Measurements from ENCODE around the gene HGS. TPM values are rescaled to one million over a fixed set of nuclear protein-coding genes. Genes with fewer than 3 reads are reported as not detected.

HGS gene
- total and polyA plus RNA-seq, 3 experiments from 2014 or later: 36.7 to 135 (median 122) TPM

GRCh38 chr17:81682565-81683207, 1.1 kb upstream of the HGS start:
- Mint-ChIP-seq H3K4me3 (peak overlapping the region; percentile 92 to 99 (median 97)), H3K27me3 (peaks cover 0 to 3% of the 10 kb centered on the region in 2 donors), H3K27ac (peak overlapping the region; percentile 17 to 86 (median 76)), H3K9me3 (no peaks in the 10 kb centered on the region), H3K4me1 (peaks cover 25 to 44% (median 28%) of the 10 kb centered on the region in 3 donors), H3K36me3 (peaks cover 0 to 46% (median 4%) of the 10 kb centered on the region in 3 donors)
- ChIA-PET CTCF (interaction anchor here (1.7 kb wide), 1 partner anchor 11 kb away, joined by 4 read pairs; no protein-coding TSS in a partner anchor), POLR2A (interaction anchor here (0.5 to 3.9 kb wide), 9 partner anchors 8 to 1845 kb away, joined by 3 to 38 read pairs (median 4); partner anchors contain the start of genes MRPL12 and SLC25A10)
- no peaks in the 10 kb centered on the region for H3K9me3 ChIP-seq (ENCODE audit: low read length)
- H3K27me3 ChIP-seq (ENCODE audit: insufficient read depth, low read length, poor library complexity, severe bottlenecking): no peaks in the 10 kb centered on the region
- DNase-seq: no peak
- peaks cover 28% of the 10 kb centered on the region for H3K4me1 ChIP-seq (ENCODE audit: insufficient read depth, low read length)
- H3K36me3 ChIP-seq (ENCODE audit: insufficient read depth, low read length): peaks cover 18% of the 10 kb centered on the region
- peak overlapping the region; percentile 58 for H3K27ac ChIP-seq (ENCODE audit: low read depth, low read length)
- peak overlapping the region; percentile 95 for H3K4me3 ChIP-seq (ENCODE audit: low read length)

GRCh38 chr17:81683208-81683583, 615 bp upstream of the HGS start:
- peak overlapping the region in 7 of 8 donors; percentile 63 to 99 (median 80) for H3K27ac Mint-ChIP-seq
- H3K4me3 Mint-ChIP-seq: peak overlapping the region; percentile 92 to 99 (median 97)
- no peaks in the 10 kb centered on the region for H3K9me3 Mint-ChIP-seq
- peaks cover 0 to 3% of the 10 kb centered on the region in 2 donors for H3K27me3 Mint-ChIP-seq
- H3K27ac ChIP-seq (ENCODE audit: low read depth, low read length): peak overlapping the region; percentile 58
- no peaks in the 10 kb centered on the region for H3K9me3 ChIP-seq (ENCODE audit: low read length)
- ChIA-PET POLR2A (interaction anchor here (0.5 to 3.9 kb wide), 17 partner anchors 8 to 1845 kb away, joined by 3 to 38 read pairs (median 4); partner anchors contain the start of genes CCDC137, FN3KRP, MCRIP1 and MRPL12), CTCF (interaction anchor here (1.0 to 2.9 kb wide), 3 partner anchors 10 to 171 kb away, joined by 3 to 12 read pairs (median 4); partner anchors contain the start of gene MRPL12)
- no peaks in the 10 kb centered on the region for H3K27me3 ChIP-seq (ENCODE audit: insufficient read depth, low read length, poor library complexity, severe bottlenecking)
- H3K4me1 Mint-ChIP-seq: peaks cover 25 to 44% (median 28%) of the 10 kb centered on the region in 3 donors
- peaks cover 28% of the 10 kb centered on the region for H3K4me1 ChIP-seq (ENCODE audit: insufficient read depth, low read length)
- DNase-seq: no peak
- H3K36me3 ChIP-seq (ENCODE audit: insufficient read depth, low read length): peaks cover 18% of the 10 kb centered on the region
- peak overlapping the region; percentile 95 for H3K4me3 ChIP-seq (ENCODE audit: low read length)
- H3K36me3 Mint-ChIP-seq: peaks cover 0 to 49% (median 4%) of the 10 kb centered on the region in 3 donors

- H3K27ac ChIP-seq (ENCODE audit: low read depth, low read length): peak overlapping the region; percentile 79
- peaks cover 28% of the 10 kb centered on the region for H3K4me1 ChIP-seq (ENCODE audit: insufficient read depth, low read length)
- ChIA-PET POLR2A (interaction anchor here (0.6 to 3.9 kb wide), 10 partner anchors 16 to 389 kb away, joined by 3 to 38 read pairs (median 5); partner anchors contain the start of genes MCRIP1, MRPL12, P4HB and SLC25A10), CTCF (interaction anchor here (0.7 to 2.9 kb wide), 2 partner anchors 17 to 19 kb away, joined by 3 to 12 read pairs; partner anchors contain the start of gene MRPL12)
- H3K27me3 ChIP-seq (ENCODE audit: insufficient read depth, low read length, poor library complexity, severe bottlenecking): no peaks in the 10 kb centered on the region
- H3K36me3 Mint-ChIP-seq: peaks cover 0 to 59% (median 7%) of the 10 kb centered on the region in 3 donors
- H3K36me3 ChIP-seq (ENCODE audit: insufficient read depth, low read length): peaks cover 24% of the 10 kb centered on the region
- H3K4me3 Mint-ChIP-seq: peak overlapping the region; percentile 80 to 90 (median 83)
- no peaks in the 10 kb centered on the region for H3K9me3 Mint-ChIP-seq
- no peaks in the 10 kb centered on the region for H3K9me3 ChIP-seq (ENCODE audit: low read length)
- H3K4me3 ChIP-seq (ENCODE audit: low read length): peak overlapping the region; percentile 95
- DNase-seq: no peak
- peaks cover 0 to 3% of the 10 kb centered on the region in 2 donors for H3K27me3 Mint-ChIP-seq
- H3K4me1 Mint-ChIP-seq: peaks cover 27 to 49% (median 28%) of the 10 kb centered on the region in 3 donors
- peak overlapping the region; percentile 60 to 90 (median 78) for H3K27ac Mint-ChIP-seq
Measured at GRCh38 chr17:81684442-81684911, 666 bp downstream of the HGS start.

GRCh38 chr17:81685108-81685507, 1.3 kb downstream of the HGS start:
- Mint-ChIP-seq H3K27me3 (peaks cover 0 to 3% of the 10 kb centered on the region in 2 donors), H3K36me3 (peaks cover 0 to 61% (median 10%) of the 10 kb centered on the region in 3 donors), H3K27ac (peak overlapping the region in 6 of 8 donors; percentile 24 to 88 (median 68)), H3K4me1 (peaks cover 27 to 49% (median 28%) of the 10 kb centered on the region in 3 donors), H3K9me3 (no peaks in the 10 kb centered on the region), H3K4me3 (peak overlapping the region; percentile 80 to 90 (median 83))
- H3K36me3 ChIP-seq (ENCODE audit: insufficient read depth, low read length): peaks cover 24% of the 10 kb centered on the region
- no peaks in the 10 kb centered on the region for H3K9me3 ChIP-seq (ENCODE audit: low read length)
- ChIA-PET POLR2A (interaction anchor here (0.6 to 3.9 kb wide), 3 partner anchors 17 to 26 kb away, joined by 5 to 38 read pairs (median 5); partner anchors contain the start of gene MRPL12), CTCF (interaction anchor here (2.9 kb wide), 1 partner anchor 18 kb away, joined by 12 read pairs; the partner anchor contains the start of gene MRPL12)
- H3K27me3 ChIP-seq (ENCODE audit: insufficient read depth, low read length, poor library complexity, severe bottlenecking): no peaks in the 10 kb centered on the region
- H3K4me3 ChIP-seq (ENCODE audit: low read length): peak overlapping the region; percentile 95
- DNase-seq: no peak
- H3K4me1 ChIP-seq (ENCODE audit: insufficient read depth, low read length): peaks cover 28% of the 10 kb centered on the region
- H3K27ac ChIP-seq (ENCODE audit: low read depth, low read length): peak overlapping the region; percentile 79

GRCh38 chr17:81686614-81687013, 2.8 kb downstream of the HGS start:
- ChIA-PET CTCF (no interaction called here), POLR2A (no interaction called here)
- H3K4me3 ChIP-seq (ENCODE audit: low read length): no peak overlapping the region
- Mint-ChIP-seq H3K27me3 (peaks cover 0 to 3% of the 10 kb centered on the region in 2 donors), H3K4me3 (no peak overlapping the region), H3K9me3 (no peaks in the 10 kb centered on the region), H3K4me1 (peaks cover 28 to 49% (median 28%) of the 10 kb centered on the region in 3 donors), H3K36me3 (peaks cover 0 to 67% (median 10%) of the 10 kb centered on the region in 3 donors), H3K27ac (peak overlapping the region in 1 of 8 donors; percentile 37)
- H3K27ac ChIP-seq (ENCODE audit: low read depth, low read length): no peak overlapping the region
- H3K4me1 ChIP-seq (ENCODE audit: insufficient read depth, low read length): peaks cover 28% of the 10 kb centered on the region
- no peaks in the 10 kb centered on the region for H3K9me3 ChIP-seq (ENCODE audit: low read length)
- peaks cover 25% of the 10 kb centered on the region for H3K36me3 ChIP-seq (ENCODE audit: insufficient read depth, low read length)
- H3K27me3 ChIP-seq (ENCODE audit: insufficient read depth, low read length, poor library complexity, severe bottlenecking): no peaks in the 10 kb centered on the region
- DNase-seq: no peak

GRCh38 chr17:81687770-81688541, 4.1 kb downstream of the HGS start:
- peaks cover 0 to 78% (median 10%) of the 10 kb centered on the region in 3 donors for H3K36me3 Mint-ChIP-seq
- H3K4me3 ChIP-seq (ENCODE audit: low read length): no peak overlapping the region
- POLR2A ChIA-PET: no interaction called here
- H3K9me3 Mint-ChIP-seq: no peaks in the 10 kb centered on the region
- no peaks in the 10 kb centered on the region for H3K9me3 ChIP-seq (ENCODE audit: low read length)
- no peak overlapping the region for H3K27ac ChIP-seq (ENCODE audit: low read depth, low read length)
- peak overlapping the region in 2 of 7 donors; percentile 28 to 70 for H3K4me3 Mint-ChIP-seq
- peaks cover 20% of the 10 kb centered on the region for H3K4me1 ChIP-seq (ENCODE audit: insufficient read depth, low read length)
- H3K27me3 ChIP-seq (ENCODE audit: insufficient read depth, low read length, poor library complexity, severe bottlenecking): no peaks in the 10 kb centered on the region
- no peak for DNase-seq
- H3K27me3 Mint-ChIP-seq: peaks cover 0 to 3% of the 10 kb centered on the region in 2 donors
- H3K27ac Mint-ChIP-seq: no peak overlapping the region
- H3K4me1 Mint-ChIP-seq: peaks cover 22 to 39% (median 23%) of the 10 kb centered on the region in 3 donors
- peaks cover 33% of the 10 kb centered on the region for H3K36me3 ChIP-seq (ENCODE audit: insufficient read depth, low read length)
- CTCF ChIA-PET: no interaction called here

- ChIA-PET CTCF (no interaction called here), POLR2A (no interaction called here)
- no peaks in the 10 kb centered on the region for H3K9me3 Mint-ChIP-seq
- H3K27ac Mint-ChIP-seq: no peak overlapping the region
- no peak overlapping the region for H3K4me3 ChIP-seq (ENCODE audit: low read length)
- H3K4me1 ChIP-seq (ENCODE audit: insufficient read depth, low read length): peaks cover 19% of the 10 kb centered on the region
- peaks cover 0 to 80% (median 10%) of the 10 kb centered on the region in 3 donors for H3K36me3 Mint-ChIP-seq
- H3K27me3 ChIP-seq (ENCODE audit: insufficient read depth, low read length, poor library complexity, severe bottlenecking): no peaks in the 10 kb centered on the region
- peaks cover 33% of the 10 kb centered on the region for H3K36me3 ChIP-seq (ENCODE audit: insufficient read depth, low read length)
- DNase-seq: no peak
- H3K9me3 ChIP-seq (ENCODE audit: low read length): no peaks in the 10 kb centered on the region
- H3K27me3 Mint-ChIP-seq: peaks cover 0 to 2% of the 10 kb centered on the region in 2 donors
- H3K27ac ChIP-seq (ENCODE audit: low read depth, low read length): no peak overlapping the region
- peaks cover 19 to 35% (median 21%) of the 10 kb centered on the region in 3 donors for H3K4me1 Mint-ChIP-seq
- H3K4me3 Mint-ChIP-seq: no peak overlapping the region
Measured at GRCh38 chr17:81688616-81689015, 4.8 kb downstream of the HGS start.
